GM21529 (cell line): ENCODE results near the gene IL20.

Source experiments
- ATAC-seq: cut with Tn5 transposase; IDR thresholded peaks from one replicate; pipeline ENCODE4 v1.9.1; 2021; ENCODE audit not compliant: unreplicated experiment

The IL20 gene

DNA sequence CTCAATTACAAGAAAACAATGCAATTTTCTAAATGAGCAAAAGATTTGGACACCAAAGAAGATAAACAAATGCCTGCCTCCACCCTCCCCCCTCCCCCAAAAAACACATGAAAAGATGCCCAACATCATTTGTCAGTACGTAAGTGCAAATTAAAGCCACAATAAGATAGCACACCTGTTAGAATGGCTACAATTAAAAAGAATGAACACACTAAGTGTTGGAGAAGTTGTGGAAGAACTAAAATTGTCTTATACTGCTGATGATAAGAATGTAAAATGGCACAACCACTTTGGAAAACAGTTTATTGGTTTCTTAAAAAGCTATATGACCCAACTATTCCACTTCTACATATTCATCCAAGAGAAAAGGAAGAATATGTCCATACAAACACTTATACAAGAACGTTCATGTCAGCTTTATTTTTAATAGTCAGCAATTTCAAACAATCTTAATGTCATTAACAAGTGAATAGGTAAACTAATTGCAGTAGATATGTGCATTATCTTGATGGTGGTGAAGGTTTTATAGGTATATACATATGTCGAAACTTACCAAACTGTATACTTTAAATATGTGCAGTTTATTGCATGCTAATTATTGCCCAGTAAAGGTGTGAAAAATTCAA, 10.4 kb downstream of the IL20 start:
- no peak for ATAC-seq

DNA sequence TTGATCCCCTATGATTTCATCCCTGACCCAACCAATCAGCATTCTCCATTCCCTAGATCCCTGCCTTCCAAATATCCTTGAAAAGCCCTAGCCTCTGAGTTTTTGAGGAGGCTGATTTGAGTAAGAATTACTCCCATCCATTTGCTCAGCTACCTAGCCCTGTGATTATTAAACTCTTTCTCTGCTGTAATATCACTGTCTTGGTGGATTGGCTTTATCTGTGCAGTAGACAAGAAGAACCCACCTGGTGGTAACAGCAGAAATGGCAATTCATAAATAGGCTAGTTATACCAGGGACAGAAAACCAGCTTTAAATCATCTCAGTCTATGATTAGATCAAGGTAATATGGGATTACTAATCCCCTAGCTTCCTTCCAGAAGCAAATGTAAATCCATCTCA, 13.0 kb downstream of the IL20 start:
- ATAC-seq = no peak

DNA sequence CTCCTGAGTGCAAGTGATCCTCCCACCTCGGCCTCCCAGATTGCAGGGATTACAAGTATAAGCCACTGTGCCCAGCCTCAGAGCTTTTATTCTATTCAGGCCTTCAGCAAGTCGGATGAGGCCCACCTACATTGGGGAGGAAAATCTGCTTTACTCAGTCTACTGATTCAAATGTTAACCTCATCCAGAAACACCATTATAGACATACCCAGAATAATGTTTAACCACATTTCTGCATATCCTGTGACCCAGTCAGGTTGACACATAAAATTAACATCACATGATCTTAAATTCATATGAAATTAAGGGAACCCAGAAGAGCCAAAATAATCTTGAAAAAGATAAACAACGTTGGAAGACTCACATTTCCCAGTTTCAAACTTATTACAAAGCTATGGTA, 14.9 kb downstream of the IL20 start:
- ATAC-seq = no peak

DNA sequence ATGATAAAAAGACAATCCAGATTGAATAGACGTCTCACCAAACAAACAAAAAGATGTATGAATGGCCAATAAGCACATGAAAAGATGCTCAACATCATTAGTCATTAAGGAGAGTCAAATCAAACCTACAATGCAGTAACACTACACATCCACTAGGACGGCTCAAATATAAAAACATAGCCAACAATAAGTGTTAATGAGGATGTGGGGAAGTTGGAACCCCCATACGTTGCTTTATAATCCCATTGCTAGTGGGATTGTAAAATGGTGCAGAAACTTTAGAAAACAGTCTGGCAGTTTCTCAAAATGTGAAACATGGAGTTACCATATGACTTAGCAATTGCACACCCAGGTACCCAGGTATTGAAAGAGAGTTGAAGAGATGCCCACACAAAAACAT, 17.1 kb downstream of the IL20 start:
- ATAC-seq = no peak

DNA sequence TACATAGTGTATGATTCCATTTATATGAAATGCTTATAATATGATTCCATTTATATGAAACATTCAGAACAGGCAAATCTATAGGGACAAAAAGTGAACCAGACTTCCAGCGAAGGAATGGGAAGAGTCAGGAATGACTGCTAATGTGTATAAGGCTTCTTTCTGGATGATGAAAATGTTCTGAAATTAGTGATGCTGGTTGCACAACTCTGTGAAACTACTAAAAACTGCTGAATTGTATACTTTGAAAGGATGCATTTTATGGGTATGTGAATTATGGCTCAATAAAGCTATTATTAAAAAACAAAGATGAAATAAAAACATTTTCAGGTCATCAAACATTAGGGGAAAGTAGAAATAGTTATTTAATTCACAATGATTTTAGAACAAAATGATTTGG, 17.7 kb downstream of the IL20 start:
- ATAC-seq = no peak

DNA sequence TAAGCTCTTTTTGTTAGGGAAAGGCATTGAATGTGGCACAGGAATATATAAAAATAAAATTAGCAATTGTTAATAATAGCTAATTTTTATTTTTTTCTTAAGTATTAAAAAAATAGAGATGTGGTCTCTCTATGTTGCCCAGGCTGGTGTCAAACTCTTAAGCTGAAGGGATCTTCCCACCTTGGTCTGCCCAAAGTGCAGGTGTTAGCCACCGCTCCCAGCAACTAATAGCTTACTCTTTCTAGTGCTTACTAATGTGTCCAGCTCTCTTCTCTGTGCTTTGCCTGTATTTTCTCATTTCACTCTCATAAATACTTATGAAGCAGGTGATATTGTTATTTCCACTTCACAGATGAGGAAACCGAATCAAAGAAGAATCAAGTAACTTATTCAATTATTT, 18.5 kb downstream of the IL20 start:
- no peak for ATAC-seq

DNA sequence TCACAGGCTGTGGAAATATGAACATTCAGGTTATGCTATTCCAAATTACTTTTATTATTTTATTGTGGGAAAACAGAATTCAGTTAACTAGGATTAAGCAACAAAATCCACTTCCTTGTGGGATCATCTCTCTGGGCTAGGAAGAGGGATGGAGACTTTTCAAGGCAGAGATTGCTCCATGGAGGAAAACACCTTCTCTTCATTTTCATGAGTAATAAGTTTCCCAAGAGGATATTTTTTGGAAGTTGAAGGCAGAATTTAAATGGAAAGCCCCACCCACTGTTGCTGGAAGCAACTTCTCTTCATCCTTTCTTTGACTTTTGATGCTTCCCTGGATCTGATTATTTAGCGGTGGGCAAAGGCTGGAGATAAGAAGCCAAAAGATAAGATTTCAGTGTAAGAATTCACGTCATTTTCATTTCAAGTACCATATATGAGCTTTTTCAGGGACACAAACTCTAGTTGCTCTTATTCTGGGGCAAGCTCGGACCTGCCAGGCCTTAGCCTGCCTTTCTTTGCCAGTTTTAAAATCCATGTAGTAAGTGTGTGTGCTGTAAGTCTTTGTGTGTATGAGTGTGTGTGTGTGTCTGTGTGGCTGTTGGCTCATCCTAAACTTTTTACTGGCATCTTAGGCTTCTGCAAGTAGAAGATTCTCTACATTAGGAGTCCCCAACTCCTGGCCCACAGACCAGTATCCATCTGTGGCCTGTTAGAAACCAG, 20.1 kb downstream of the IL20 start:
- ATAC-seq = no peak

DNA sequence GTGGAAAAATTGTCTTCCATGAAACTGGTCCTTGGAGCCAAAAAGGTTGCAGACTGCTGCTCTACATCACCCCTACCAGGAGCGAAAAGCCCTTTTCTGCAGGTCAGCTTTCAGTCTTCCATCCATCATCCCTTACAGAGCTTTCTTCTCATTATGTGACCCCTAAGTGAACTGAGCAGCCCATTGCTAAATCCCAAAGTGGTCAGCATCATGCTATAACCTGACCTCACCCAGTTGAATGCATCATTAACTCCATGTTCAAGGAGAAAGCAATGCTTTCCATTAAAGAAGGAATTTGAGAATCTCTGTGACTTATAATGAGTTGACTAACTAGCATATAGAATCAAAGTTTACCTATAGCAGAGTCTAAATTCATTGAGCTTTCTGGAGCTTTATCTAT, 21.4 kb downstream of the IL20 start:
- ATAC-seq = no peak

DNA sequence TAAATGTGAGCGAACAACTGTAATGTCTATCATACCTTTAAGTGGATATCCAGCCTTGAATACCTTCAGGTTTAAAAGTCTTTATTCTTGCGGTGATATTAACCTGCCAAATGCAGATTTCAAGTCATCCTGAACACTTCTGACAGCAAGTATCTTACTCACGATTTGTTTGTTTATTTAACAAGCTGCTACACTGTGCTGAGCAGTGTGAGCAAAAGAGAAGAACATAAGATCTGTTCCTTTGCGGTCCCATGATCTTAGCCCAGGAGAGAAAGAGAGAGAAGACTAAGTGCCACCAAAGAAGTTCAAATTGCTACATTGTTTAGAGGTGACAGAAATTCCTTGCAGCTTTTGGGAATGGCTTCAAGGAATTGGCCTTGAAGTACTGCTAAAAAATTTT, 22.3 kb downstream of the IL20 start:
- ATAC-seq = no peak

DNA sequence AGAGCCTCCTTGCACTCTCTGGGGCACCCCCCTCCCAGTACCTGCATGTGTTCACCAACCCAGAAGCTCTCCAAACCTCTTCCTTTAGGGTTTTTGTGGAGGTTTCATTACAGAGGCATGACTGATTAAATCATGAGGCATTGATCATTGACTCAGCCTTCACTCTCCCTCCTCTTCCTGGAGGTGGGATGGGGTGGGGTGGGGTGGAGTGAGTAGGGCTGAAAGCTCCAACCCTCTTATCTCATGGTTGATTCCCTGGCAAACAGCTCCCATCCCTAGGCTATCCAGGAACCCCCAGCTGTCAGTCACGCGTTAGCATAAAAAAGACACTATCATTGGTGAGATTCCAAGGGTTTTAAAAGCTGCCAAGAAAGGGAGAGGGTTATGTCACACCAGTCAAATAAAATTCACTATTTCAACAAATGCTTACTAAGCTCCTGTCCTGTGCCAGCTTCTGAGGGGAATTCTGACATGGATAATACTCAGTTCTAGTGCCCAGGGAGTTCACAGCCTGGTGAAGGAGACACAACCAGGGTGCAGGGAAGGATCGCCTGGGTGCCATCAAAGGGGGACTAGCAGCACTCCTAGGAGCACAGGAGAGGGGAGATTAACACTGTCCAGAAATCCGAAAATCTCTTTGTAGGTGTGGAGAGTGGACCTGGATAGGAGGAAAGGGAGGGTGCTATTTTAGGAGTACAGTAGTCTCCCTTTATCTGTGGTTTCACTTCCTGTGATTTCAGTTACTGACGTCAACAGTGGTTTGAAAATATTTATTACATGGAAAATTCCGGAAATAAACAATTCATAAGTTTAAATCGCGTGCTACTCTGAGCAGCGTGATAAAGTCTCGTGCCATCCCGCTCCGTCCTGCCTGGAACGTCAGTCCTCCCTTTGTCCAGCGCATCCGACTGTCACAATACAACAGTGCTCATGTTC, 25.0 kb downstream of the IL20 start:
- no peak for ATAC-seq

DNA sequence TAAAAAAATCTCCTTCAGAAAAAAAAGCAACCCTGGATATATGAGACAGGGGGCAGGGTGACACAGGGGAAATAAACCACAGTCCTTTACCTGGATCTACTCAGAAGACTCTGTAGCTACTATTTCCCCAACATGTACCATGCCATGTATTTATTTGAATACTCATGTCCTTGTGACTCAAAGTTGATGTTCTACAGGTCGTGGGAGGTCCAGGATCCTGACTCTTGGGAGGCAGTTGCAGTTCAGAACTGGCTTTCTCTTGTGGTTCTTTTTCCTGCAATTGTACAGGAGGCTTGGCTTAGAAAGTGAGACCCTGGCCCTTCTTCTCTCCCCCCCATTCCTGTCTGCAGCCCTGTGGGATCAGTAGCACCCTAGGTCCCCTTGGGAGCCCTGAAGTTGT, 26.0 kb downstream of the IL20 start:
- ATAC-seq = no peak

DNA sequence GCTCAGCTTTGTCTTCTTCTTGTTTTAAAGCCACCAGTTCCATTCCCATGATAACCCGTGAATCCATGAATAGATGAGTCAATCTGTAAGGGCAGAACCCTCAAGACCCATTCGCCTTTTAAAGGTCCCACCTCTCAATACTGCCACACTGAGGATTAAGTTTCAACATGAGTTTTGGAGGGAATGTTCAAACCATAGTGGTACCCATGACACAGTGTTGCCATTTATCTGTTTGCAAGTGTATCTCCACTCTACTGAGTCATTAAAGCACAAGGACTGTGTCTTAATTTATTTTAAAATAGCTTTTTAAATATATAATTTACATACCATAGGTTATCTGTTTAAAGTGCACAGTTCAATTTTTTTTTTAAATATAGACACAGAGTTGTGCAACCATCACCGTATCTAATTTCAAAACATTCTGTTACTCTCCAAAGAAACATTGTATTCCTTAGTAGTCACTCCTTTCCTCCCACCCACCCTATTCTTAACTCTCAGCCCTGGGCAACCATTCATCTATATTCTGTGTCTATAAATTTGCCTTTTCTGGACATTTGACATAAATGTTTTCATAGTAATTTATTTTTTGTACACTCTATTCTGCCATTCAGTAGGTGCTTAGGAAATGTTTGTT, 27.0 kb downstream of the IL20 start:
- no peak for ATAC-seq

DNA sequence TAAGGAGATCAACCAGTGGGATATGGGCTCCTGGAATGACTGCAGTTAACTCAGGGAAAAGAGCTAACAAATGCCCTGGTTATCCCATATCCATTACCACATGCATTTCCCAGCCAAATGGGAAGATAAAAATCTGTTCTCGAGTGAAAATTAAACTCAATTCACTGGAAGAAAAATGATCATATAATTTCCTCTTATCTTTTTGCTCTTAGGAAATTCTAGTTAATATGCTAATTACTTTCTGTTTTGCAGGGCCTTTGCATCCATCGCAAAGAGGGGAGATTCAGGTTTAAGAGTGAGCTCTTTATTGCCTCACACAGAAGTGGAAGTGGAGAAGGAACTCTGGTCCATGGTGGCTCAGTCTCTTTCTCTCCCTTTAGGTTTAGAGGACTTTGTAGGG, 28.0 kb downstream of the IL20 start:
- no peak for ATAC-seq

DNA sequence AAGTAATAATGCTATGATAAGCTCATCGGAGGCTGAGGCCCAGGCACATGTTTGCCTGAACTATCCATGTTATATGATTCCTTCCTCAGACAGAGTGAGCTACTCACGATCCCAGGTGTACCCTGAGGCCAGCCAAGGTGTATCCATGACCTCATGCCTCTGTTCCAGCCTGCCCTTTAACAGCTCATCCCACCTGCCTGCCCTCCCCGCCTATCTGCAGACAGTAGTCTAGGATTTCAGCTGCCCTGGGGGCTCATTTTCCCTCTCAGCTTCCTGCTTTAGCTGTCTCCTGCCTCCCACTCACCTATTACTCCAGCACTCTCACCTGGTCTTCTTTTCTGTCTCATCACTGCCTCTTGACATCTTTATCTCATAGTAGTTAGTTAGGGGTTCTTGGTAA, 29.9 kb downstream of the IL20 start:
- no peak for ATAC-seq

DNA sequence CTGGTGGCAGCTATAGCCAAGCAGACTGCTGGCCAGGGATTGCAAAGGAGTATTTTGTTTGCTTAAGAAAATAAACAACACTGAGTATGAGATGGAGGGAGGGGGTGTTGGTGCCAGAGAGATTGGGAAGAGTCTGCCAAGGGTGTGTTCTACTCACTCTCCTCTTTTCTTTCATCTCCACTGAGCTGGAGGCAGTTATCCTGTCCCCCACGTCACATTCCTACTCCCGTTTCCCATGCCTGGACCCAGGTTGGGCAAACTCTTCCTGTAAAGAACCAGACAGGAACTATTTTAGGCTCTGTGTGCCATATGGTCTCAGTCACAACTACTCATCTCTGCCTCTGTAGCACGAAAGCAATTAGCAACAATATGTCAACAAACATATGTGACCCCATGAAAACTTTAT, 30.4 kb downstream of the IL20 start:
- ATAC-seq = no peak

DNA sequence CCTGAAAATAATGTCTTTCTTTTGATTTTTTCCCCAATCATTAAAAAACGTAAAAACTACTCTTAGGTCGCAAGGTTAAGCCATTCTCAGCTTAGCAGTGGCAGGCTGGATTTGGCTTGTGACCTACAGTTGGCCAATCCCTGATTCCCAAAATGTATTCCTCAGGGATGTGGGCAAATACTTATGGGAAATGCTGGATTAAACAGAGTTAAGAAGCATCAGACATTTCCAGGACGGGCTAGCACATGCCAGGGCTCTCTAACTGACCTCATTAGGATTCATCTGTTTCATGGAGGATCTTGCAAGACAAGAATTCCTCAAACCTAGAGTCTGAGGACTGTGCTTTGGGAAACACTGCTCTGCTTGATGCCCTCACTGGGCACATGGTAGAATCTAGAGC, 30.8 kb downstream of the IL20 start:
- no peak for ATAC-seq

DNA sequence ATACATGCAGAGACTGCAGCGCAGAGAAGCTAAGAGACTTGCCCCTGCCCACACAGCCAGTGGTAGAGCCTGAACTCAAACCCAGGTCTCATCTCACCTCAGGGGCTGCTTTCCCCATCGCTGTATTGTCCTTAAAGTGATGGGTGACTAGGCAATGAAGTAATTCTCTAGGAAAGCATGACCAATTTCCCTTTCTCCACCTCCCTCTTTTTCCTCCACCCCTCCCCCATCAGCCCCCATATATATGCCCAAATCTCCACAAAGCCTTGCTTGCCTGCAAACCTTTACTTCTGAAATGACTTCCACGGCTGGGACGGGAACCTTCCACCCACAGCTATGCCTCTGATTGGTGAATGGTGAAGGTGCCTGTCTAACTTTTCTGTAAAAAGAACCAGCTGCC, 31.8 kb downstream of the IL20 start, which contains the start of gene IL24:
Gene IL24, plus strand, starts transcription at position 269 of the 400 bp plus-strand sequence. CDS start 390 bp downstream, outside the sequence.
- ATAC-seq = no peak

DNA sequence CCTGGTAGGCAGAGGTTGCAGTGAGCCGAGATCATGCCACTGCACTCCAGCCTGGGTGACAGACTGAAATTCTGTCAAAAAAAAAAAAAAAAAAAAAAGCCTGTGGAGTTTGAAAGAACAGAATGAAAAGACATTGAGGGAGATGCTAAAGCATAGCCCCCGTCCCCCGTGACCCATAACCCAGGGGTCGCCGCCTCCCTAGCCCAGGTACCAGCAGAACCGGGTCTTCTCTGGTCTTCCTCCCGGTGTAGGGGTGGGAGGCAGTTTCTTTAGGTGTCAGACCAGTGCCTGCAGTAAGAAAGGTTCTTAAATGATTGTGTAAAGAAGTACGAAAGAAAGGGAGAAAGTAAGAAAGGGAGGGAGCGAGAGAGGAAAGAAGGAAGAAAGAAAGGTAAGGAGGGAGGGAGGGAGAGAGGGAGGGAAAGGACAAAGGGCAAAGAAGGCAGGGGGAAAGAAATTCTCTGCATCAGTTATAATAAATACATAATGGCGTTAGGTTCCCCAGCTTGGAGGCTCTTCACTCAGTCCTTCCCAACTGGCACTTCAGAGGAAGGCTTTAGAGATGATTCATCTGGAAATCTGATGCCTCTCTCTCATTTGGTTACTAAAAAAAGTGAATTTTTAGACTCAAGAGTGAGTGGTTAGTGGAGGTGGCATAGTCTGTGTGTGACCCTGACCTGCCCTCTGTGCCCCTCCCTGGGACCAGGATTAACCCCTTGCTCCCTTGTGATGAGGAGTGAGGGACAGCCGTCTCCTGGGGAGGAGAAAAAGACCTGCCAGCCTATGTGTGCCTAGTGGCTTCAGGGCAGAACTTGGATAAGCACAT, 32.9 kb downstream of the IL20 start:
- no peak for ATAC-seq

DNA sequence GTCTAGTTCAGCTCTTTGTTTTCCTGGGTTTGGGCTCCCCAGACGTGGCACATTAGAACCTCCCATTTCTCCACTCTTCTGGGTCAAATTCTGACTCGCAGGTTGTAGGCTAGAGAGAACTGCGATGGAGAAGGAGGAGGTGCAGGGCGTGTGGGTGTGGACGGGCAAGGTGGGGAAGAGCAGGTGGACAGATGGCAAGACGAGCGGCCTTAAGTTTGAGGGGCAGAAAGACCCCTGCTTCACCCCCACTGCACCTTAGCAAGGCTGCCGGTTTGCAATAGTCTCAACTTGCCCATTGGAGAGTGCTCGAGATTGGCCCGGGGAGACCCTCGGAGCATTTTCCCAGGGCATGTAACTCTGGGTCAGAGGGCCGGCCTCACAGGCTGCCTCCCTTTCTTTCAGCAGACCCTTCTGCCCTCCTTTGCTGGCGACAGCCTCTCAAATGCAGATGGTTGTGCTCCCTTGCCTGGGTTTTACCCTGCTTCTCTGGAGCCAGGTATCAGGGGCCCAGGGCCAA, 33.5 kb downstream of the IL20 start:
- ATAC-seq = no peak

DNA sequence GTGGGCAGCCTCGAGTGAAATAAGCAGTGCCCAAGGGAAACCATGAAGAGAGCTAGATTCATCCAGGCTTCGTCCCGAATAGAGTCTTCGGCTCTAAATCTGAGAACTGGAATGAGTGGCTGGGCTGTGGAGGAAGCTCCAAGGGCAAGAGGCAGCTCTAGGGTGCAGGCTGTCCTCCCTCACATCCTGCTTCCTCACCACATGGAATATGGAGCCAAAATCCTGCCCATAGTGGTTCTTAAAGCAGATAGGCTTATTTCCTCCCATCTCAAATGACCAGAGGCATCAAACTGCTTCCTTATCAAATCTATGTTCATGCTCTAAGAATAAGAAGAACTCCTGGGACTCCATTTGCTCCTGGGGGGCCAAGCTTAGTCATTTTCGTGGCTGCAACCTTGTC, 34.3 kb downstream of the IL20 start:
- no peak for ATAC-seq
